Activated B cell treated with CpG ODN at 0.5 μM for 24 hours (primary cell): ENCODE results near the gene EGFL7. TPM values are rescaled to one million over a fixed set of nuclear protein-coding genes. Genes with fewer than 3 reads are reported as not detected.

ENCODE experiments used
- ATAC-seq: fragments of 200-7000 bp; cut with Tn5 transposase; one replicate; pipeline ENCODE4 v1.10.0; 2021; ENCODE audit warnings: low read depth, mild to moderate bottlenecking, moderate library complexity
- CTCF ChIA-PET: fragments of 350-600 bp; sonication (Branson Sonifier 250); formaldehyde crosslinking; loops from one replicate; lab custom pipeline; 2021; ENCODE audit warnings: antibody characterized with exemption; lab: Charles Lee
- POLR2A ChIA-PET: fragments of 350-600 bp; sonication (Branson Sonifier 250); formaldehyde crosslinking; loops from one replicate; lab custom pipeline; 2021; ENCODE audit warnings: antibody characterized with exemption; lab: Charles Lee
- DNase-seq: peaks from one replicate; pipeline ENCODE4 v3.0.0; 2022
- H3K27ac Mint-ChIP-seq: one replicate; pipeline ENCODE4 v1.8.0; 2020; ENCODE audit warnings: mixed read lengths
- H3K27me3 Mint-ChIP-seq: one replicate; pipeline ENCODE4 v1.8.0; 2021; ENCODE audit warnings: mixed read lengths
- H3K36me3 Mint-ChIP-seq: one replicate; pipeline ENCODE4 v1.8.0; 2021; ENCODE audit warnings: low read depth, mixed read lengths
- H3K4me1 Mint-ChIP-seq: one replicate; pipeline ENCODE4 v1.8.0; 2021; ENCODE audit warnings: mixed read lengths
- H3K4me3 Mint-ChIP-seq: one replicate; pipeline ENCODE4 v1.8.0; 2020; ENCODE audit warnings: mild to moderate bottlenecking, mixed read lengths
- H3K9me3 Mint-ChIP-seq: one replicate; pipeline ENCODE4 v1.8.0; 2020; ENCODE audit warnings: mixed read lengths
- CTCF ChIP-seq: fragments of 200-600 bp; IDR thresholded peaks from one replicate; pipeline ENCODE4 v1.8.0; 2022; ENCODE audit warnings: antibody characterized with exemption, mild to moderate bottlenecking
- intact Hi-C: fragments of 100-400 bp; cut with micrococcal nuclease; formaldehyde crosslinking; loops from one replicate; pipeline ENCODE4 v1.15.1; 2024
- total RNA-seq: library from RNA; stranded (reverse); gene quantifications from 2 replicates; pipeline ENCODE4 v1.2.3, GENCODE V29; 2022

Gene EGFL7
- total RNA-seq, 1 donor from 2014 or later, result not detected

- no peak overlapping the region for H3K4me3 Mint-ChIP-seq
- peaks cover 43% of the 10 kb centered on the region for H3K36me3 Mint-ChIP-seq
- H3K27ac Mint-ChIP-seq, result peak overlapping the region; percentile 56
- ChIA-PET POLR2A (interaction anchor here (0.9 to 1.1 kb wide), 2 partner anchors 14 to 102 kb away, joined by 4 read pairs; no protein-coding TSS in a partner anchor), CTCF (no interaction called here)
- peaks cover 34% of the 10 kb centered on the region for H3K4me1 Mint-ChIP-seq
- DNase-seq (no peak), ATAC-seq (no peak)
- TF ChIP-seq CTCF, result no peak
- intact Hi-C loops, result no loop called here
- peaks cover under 1% of the 10 kb centered on the region for H3K27me3 Mint-ChIP-seq
- H3K9me3 Mint-ChIP-seq, result no peaks in the 10 kb centered on the region
These were observed 58.2 kb downstream of the EGFL7 start for GRCh38 chr9:136720898-136721338.

GRCh38 chr9:136721339-136722092, 58.8 kb downstream of the EGFL7 start:
- Mint-ChIP-seq H3K9me3 (no peaks in the 10 kb centered on the region), H3K4me3 (no peak overlapping the region), H3K27me3 (no peaks in the 10 kb centered on the region), H3K4me1 (peaks cover 39% of the 10 kb centered on the region), H3K36me3 (peaks cover 49% of the 10 kb centered on the region), H3K27ac (peak overlapping the region; percentile 56)
- intact Hi-C loops, result no loop called here
- ChIA-PET POLR2A (interaction anchor here (0.9 to 2.1 kb wide), 3 partner anchors 8 to 101 kb away, joined by 4 to 11 read pairs (median 4); no protein-coding TSS in a partner anchor), CTCF (no interaction called here)
- DNase-seq, result no peak
- TF ChIP-seq CTCF, result no peak
- no peak for ATAC-seq

Other genes starting within 250 kb of the EGFL7 start
- 22.8 and 26.6 TPM in 2 replicates for gene INPP5E, start 223.1 kb upstream of the EGFL7 start, total RNA-seq
- 74.0 and 78.8 TPM in 2 replicates for gene SEC16A, start 179.9 kb upstream of the EGFL7 start, total RNA-seq
- gene NOTCH1, start 116.9 kb upstream of the EGFL7 start, total RNA-seq, result 24.9 and 26.6 TPM in 2 replicates
- 16.6 and 17.1 TPM in 2 replicates for gene AGPAT2, start 24.5 kb downstream of the EGFL7 start, total RNA-seq
- 1.5 and 2.2 TPM in 2 replicates for gene DIPK1B, start 49.7 kb downstream of the EGFL7 start, total RNA-seq
- 13.7 and 15.9 TPM in 2 replicates for gene LCN10, start 80.0 kb downstream of the EGFL7 start, total RNA-seq
- not detected in 2 replicates for gene LCN6, start 85.6 kb downstream of the EGFL7 start, total RNA-seq
- 5.3 and 6.9 TPM in 2 replicates for gene LCN8, start 95.3 kb downstream of the EGFL7 start, total RNA-seq
- gene LCN15, start 101.6 kb downstream of the EGFL7 start, total RNA-seq, result not detected in 2 replicates
- gene TMEM141, start 128.4 kb downstream of the EGFL7 start, total RNA-seq, result 34.9 and 35.8 TPM in 2 replicates
- not detected in 2 replicates for gene CCDC183, start 133.4 kb downstream of the EGFL7 start, total RNA-seq
- 70.1 and 75.0 TPM in 2 replicates for gene RABL6, start 145.0 kb downstream of the EGFL7 start, total RNA-seq
- gene AJM1, start 179.6 kb downstream of the EGFL7 start, total RNA-seq, result 1.0 and 1.6 TPM in 2 replicates
- gene PHPT1, start 186.5 kb downstream of the EGFL7 start, total RNA-seq, result 58.8 and 64.6 TPM in 2 replicates
- 5.2 and 6.1 TPM in 2 replicates for gene MAMDC4, start 189.4 kb downstream of the EGFL7 start, total RNA-seq
- gene EDF1, start 203.4 kb downstream of the EGFL7 start, total RNA-seq, result 282 and 298 TPM in 2 replicates
- gene TRAF2, start 223.6 kb downstream of the EGFL7 start, total RNA-seq, result 49.7 and 58.2 TPM in 2 replicates